Keratinocyte (primary cell): ENCODE results near the gene CNTNAP2. TPM values are rescaled to one million over a fixed set of nuclear protein-coding genes. Genes with fewer than 3 reads are reported as not detected.

Experiments
- DNase-seq: peaks from one replicate; pipeline ENCODE4 v3.0.0-alpha.2; 2011; ENCODE audit warnings: low read depth, missing footprints, low spot score
- FAIRE-seq: peaks from 2 replicates; lab custom pipeline; 2011; peaks lifted over from hg19 to GRCh38; lab: Jason Lieb, UNC
- H2AFZ ChIP-seq: 2 replicates; pipeline ENCODE4 v1.6.0; 2012; ENCODE audit warnings: low read length, control low read depth, inconsistent platforms; ENCODE audit not compliant: control insufficient read depth
- H3K27ac ChIP-seq: 2 replicates; pipeline ENCODE4 v1.5.1; 2011; ENCODE audit warnings: low read length; ENCODE audit not compliant: control insufficient read depth, insufficient read depth
- H3K27me3 ChIP-seq: 3 replicates; pipeline ENCODE4 v1.6.0; 2011; ENCODE audit warnings: low read length; ENCODE audit not compliant: control insufficient read depth, insufficient read depth; ENCODE audit errors: extremely low read depth
- H3K36me3 ChIP-seq, 2 experiments: 2 replicates in 1 of 2; 3 replicates in 1 of 2; pipeline ENCODE4 v1.5.1; 2011; ENCODE audit warnings: low read length in 2 of 2, mild to moderate bottlenecking in 1 of 2; ENCODE audit not compliant: control insufficient read depth in 2 of 2, insufficient read depth in 2 of 2; ENCODE audit errors: extremely low read depth in 1 of 2
- H3K4me1 ChIP-seq: 3 replicates; pipeline ENCODE4 v1.5.1; 2011; ENCODE audit warnings: low read length; ENCODE audit not compliant: control insufficient read depth, insufficient read depth; ENCODE audit errors: extremely low read depth
- H3K4me2 ChIP-seq: 3 replicates; pipeline ENCODE4 v1.6.0; 2011; ENCODE audit warnings: low read depth, low read length; ENCODE audit not compliant: control insufficient read depth, insufficient read depth; ENCODE audit errors: extremely low read depth
- H3K4me3 ChIP-seq, 3 experiments: fragments of 200-600 bp in 1 of 3; sonication (generic) in 1 of 3; 2 replicates in 2 of 3; 3 replicates in 1 of 3; pipeline ENCODE4 v1.5.1; 2011 to 2016; ENCODE audit warnings: low read length in 3 of 3, mild to moderate bottlenecking in 3 of 3, control low read depth in 2 of 3, inconsistent platforms in 1 of 3, low read depth in 1 of 3, mixed read lengths in 1 of 3, mixed run types in 1 of 3, moderate library complexity in 1 of 3; ENCODE audit not compliant: control insufficient read depth in 2 of 3, insufficient read depth in 2 of 3; ENCODE audit errors: extremely low read depth in 1 of 3
- H3K79me2 ChIP-seq: 2 replicates; pipeline ENCODE4 v1.6.0; 2012; ENCODE audit warnings: low read length; ENCODE audit not compliant: control insufficient read depth, insufficient read depth
- H3K9ac ChIP-seq: 3 replicates; pipeline ENCODE4 v1.6.0; 2011; ENCODE audit warnings: low read length; ENCODE audit not compliant: control insufficient read depth, insufficient read depth; ENCODE audit errors: extremely low read depth
- H3K9me1 ChIP-seq: 3 replicates; pipeline ENCODE4 v1.6.0; 2011; ENCODE audit warnings: low read length; ENCODE audit not compliant: control insufficient read depth, insufficient read depth; ENCODE audit errors: extremely low read depth
- H3K9me3 ChIP-seq: 2 replicates; pipeline ENCODE4 v1.5.1; 2012; ENCODE audit warnings: low read depth, low read length; ENCODE audit not compliant: control insufficient read depth
- H4K20me1 ChIP-seq: 3 replicates; pipeline ENCODE4 v1.6.0; 2011; ENCODE audit warnings: low read length; ENCODE audit not compliant: control insufficient read depth, insufficient read depth; ENCODE audit errors: extremely low read depth
- CTCF ChIP-seq, 3 experiments: IDR thresholded peaks in 1 of 3; conservative IDR thresholded peaks in 1 of 3; optimal IDR thresholded peaks in 1 of 3; 2 replicates in 2 of 3; 3 replicates in 1 of 3; pipeline versions ENCODE3 to v1.5.1; 2011; ENCODE audit warnings: low read length in 3 of 3, mild to moderate bottlenecking in 3 of 3, moderate library complexity in 2 of 3, control low read depth in 1 of 3, inconsistent platforms in 1 of 3; ENCODE audit not compliant: insufficient read depth in 2 of 3; ENCODE audit errors: extremely low read depth in 1 of 3
- EZH2 ChIP-seq: IDR thresholded peaks from one replicate; pipeline ENCODE4 v1.6.1; 2012; ENCODE audit warnings: inconsistent platforms, mild to moderate bottlenecking, low read length, moderate library complexity
- dilution Hi-C: fragments of 300-500 bp; cut with MboI; formaldehyde crosslinking; loops from one replicate; pipeline ENCODE4 v1.7.0; 2020; ENCODE audit warnings: low sequenced_read_pairs; ENCODE audit not compliant: extremely low pct_ligation_motif_present
- polyA plus RNA-seq, 5 experiments: library from polyadenylated mRNA; depleted of rRNA in 3 of 5; stranded (reverse) in 3 of 5; stranded (forward) in 1 of 5; unstranded in 1 of 5; fragments of >200 nt; gene quantifications; 1 replicate in 1 of 5; 2 replicates in 3 of 5; 3 replicates in 1 of 5; pipeline versions ENCODE4 v1.2.1 to v1.2.3, GENCODE V29; 2011 to 2012; ENCODE audit warnings: missing spikeins in 2 of 5, low read depth in 1 of 5, low replicate concordance in 1 of 5

CNTNAP2 gene
- polyA plus RNA-seq, 1 donor (not counting 4 experiments of a cell fraction or from before 2014, with no cell fraction given): 1.4 TPM

GRCh38 chr7:146754385-146754784 lies 637.8 kb downstream of the CNTNAP2 start:
- H3K4me2 ChIP-seq: no peak overlapping the region
- H3K4me1 ChIP-seq: no peaks in the 10 kb centered on the region
- DNase-seq: no peak
- no peak overlapping the region for H2AFZ ChIP-seq
- no peaks in the 10 kb centered on the region for H3K79me2 ChIP-seq
- no peak for FAIRE-seq
- dilution Hi-C loops: no loop called here
- no peaks in the 10 kb centered on the region for H4K20me1 ChIP-seq
- no peak overlapping the region for H3K4me3 ChIP-seq
- no peaks in the 10 kb centered on the region for H3K27me3 ChIP-seq
- H3K9me1 ChIP-seq: no peaks in the 10 kb centered on the region
- H3K27ac ChIP-seq: no peak overlapping the region
- H3K9me3 ChIP-seq: no peaks in the 10 kb centered on the region
- no peaks in the 10 kb centered on the region for H3K36me3 ChIP-seq
- H3K9ac ChIP-seq: no peak overlapping the region
- TF ChIP-seq CTCF (optimal IDR thresholded peaks at IDR 0.05 in 1 of 3, IDR thresholded peaks at IDR 0.05 in 1 of 3, conservative IDR thresholded peaks at IDR 0.05 in 1 of 3; ENCODE audit: extremely low read depth in 1 of 3, insufficient read depth in 2 of 3, low read length in 3 of 3) (no peak), EZH2 (no peak)

GRCh38 chr7:146755585-146755984 lies 639.0 kb downstream of the CNTNAP2 start:
- DNase-seq (no peak), FAIRE-seq (no peak)
- Histone ChIP-seq H2AFZ (no peak overlapping the region), H3K27me3 (no peaks in the 10 kb centered on the region), H3K9ac (no peak overlapping the region), H3K36me3 (no peaks in the 10 kb centered on the region), H3K4me2 (no peak overlapping the region), H3K4me1 (no peaks in the 10 kb centered on the region), H3K9me1 (no peaks in the 10 kb centered on the region), H4K20me1 (no peaks in the 10 kb centered on the region), H3K4me3 (no peak overlapping the region), H3K9me3 (no peaks in the 10 kb centered on the region), H3K79me2 (no peaks in the 10 kb centered on the region), H3K27ac (no peak overlapping the region)
- dilution Hi-C loops: no loop called here
- TF ChIP-seq EZH2: no peak
- no peak for TF ChIP-seq CTCF (optimal IDR thresholded peaks at IDR 0.05 in 1 of 3, IDR thresholded peaks at IDR 0.05 in 1 of 3, conservative IDR thresholded peaks at IDR 0.05 in 1 of 3; ENCODE audit: extremely low read depth in 1 of 3, insufficient read depth in 2 of 3, low read length in 3 of 3)
